ENCODE measurements around the gene PLPP4. TPM values are rescaled to one million over a fixed set of nuclear protein-coding genes. Genes with fewer than 3 reads are reported as not detected.

PLPP4 gene
- total RNA-seq (not detected), polyA plus RNA-seq (not detected)

GRCh38 chr10:120456626-120457430 lies at the start of gene PLPP4:
Gene PLPP4 (plus strand): TSS chr10:120457227. CDS start chr10:120457306, 79 bp downstream.
- H3K4me3 Mint-ChIP-seq, result no peak within 1 kb of the TSS
- no peaks in the 10 kb centered on the region for H3K36me3 ChIP-seq (ENCODE audit: control insufficient read depth, insufficient read depth, low read length)
- no peak within 1 kb of the TSS for H3K27ac ChIP-seq (ENCODE audit: insufficient read depth, low read length, poor library complexity, severe bottlenecking)
- peaks cover 0 to 6% (median 0%) of the 10 kb centered on the region in 7 donors for H3K9me3 Mint-ChIP-seq
- H3K4me1 Mint-ChIP-seq, result no peaks in the 10 kb centered on the region
- H3K4me1 ChIP-seq (ENCODE audit: control insufficient read depth, insufficient read depth, low read length, poor library complexity, severe bottlenecking), result no peaks in the 10 kb centered on the region
- no peak within 1 kb of the TSS for H3K4me3 ChIP-seq (ENCODE audit: low read depth, low read length)
- no peaks in the 10 kb centered on the region for H3K9me3 ChIP-seq (ENCODE audit: control insufficient read depth in 2 of 2, low read length in 2 of 2)
- DNase-seq (no peak), ATAC-seq (ENCODE audit: low read depth in 2 of 2) (no peak)
- peaks cover 14% of the 10 kb centered on the region for H3K27me3 ChIP-seq (ENCODE audit: control insufficient read depth, insufficient read depth, low read length)
- no peaks in the 10 kb centered on the region for H3K36me3 Mint-ChIP-seq
- peaks cover 40% of the 10 kb centered on the region for H3K27me3 Mint-ChIP-seq
- no peak within 1 kb of the TSS for H3K27ac Mint-ChIP-seq

- Mint-ChIP-seq H3K36me3 (no peaks in the 10 kb centered on the region), H3K4me1 (no peaks in the 10 kb centered on the region), H3K4me3 (no peak overlapping the region), H3K9me3 (peaks cover 0 to 5% (median 0%) of the 10 kb centered on the region in 7 donors), H3K27ac (peak overlapping the region in 1 of 3 donors; percentile 17), H3K27me3 (no peaks in the 10 kb centered on the region)
- Histone ChIP-seq H3K27me3 (ENCODE audit: control insufficient read depth, insufficient read depth, low read length) (no peaks in the 10 kb centered on the region), H3K36me3 (ENCODE audit: control insufficient read depth, insufficient read depth, low read length) (no peaks in the 10 kb centered on the region), H3K4me1 (ENCODE audit: control insufficient read depth, insufficient read depth, low read length, poor library complexity, severe bottlenecking) (no peaks in the 10 kb centered on the region), H3K9me3 (ENCODE audit: control insufficient read depth in 2 of 2, low read length in 2 of 2) (no peaks in the 10 kb centered on the region), H3K4me3 (ENCODE audit: low read depth, low read length) (no peak overlapping the region), H3K27ac (ENCODE audit: insufficient read depth, low read length, poor library complexity, severe bottlenecking) (no peak overlapping the region)
- ATAC-seq (ENCODE audit: low read depth in 2 of 2), result no peak
- no peak for DNase-seq
Observed at GRCh38 chr10:120409816-120410215, 47.2 kb upstream of the PLPP4 start.

DNA sequence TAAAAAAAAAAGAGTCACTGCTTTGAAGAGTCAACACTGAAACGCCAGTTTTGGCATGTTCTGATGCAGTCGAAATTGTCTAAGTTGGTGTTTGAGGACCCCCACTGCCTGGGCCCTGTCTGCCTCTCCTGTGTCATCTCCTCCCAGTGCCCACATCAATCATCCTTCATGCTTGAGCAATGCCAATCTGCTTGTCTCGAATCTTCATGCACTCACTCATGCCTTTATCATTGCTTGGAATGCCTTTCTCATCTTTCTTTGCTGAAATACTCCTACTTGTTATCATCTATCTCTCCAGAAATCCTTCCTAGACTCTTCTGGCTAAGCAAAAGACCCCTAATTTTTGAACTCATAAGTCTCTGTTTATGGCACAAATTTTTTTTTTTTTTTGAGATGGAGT lies 42.1 kb upstream of the PLPP4 start:
- Histone ChIP-seq H3K4me1 (ENCODE audit: control insufficient read depth, insufficient read depth, low read length, poor library complexity, severe bottlenecking) (no peaks in the 10 kb centered on the region), H3K27me3 (ENCODE audit: control insufficient read depth, insufficient read depth, low read length) (no peaks in the 10 kb centered on the region), H3K4me3 (ENCODE audit: low read depth, low read length) (no peak overlapping the region), H3K36me3 (ENCODE audit: control insufficient read depth, insufficient read depth, low read length) (no peaks in the 10 kb centered on the region), H3K27ac (ENCODE audit: insufficient read depth, low read length, poor library complexity, severe bottlenecking) (no peak overlapping the region), H3K9me3 (ENCODE audit: control insufficient read depth in 2 of 2, low read length in 2 of 2) (no peaks in the 10 kb centered on the region)
- Mint-ChIP-seq H3K9me3 (peaks cover 0 to 7% (median 2%) of the 10 kb centered on the region in 7 donors), H3K36me3 (no peaks in the 10 kb centered on the region), H3K4me1 (no peaks in the 10 kb centered on the region), H3K27ac (no peak overlapping the region), H3K27me3 (peaks cover 5% of the 10 kb centered on the region), H3K4me3 (no peak overlapping the region)
- DNase-seq, result no peak
- ATAC-seq (ENCODE audit: low read depth in 2 of 2), result no peak

DNA sequence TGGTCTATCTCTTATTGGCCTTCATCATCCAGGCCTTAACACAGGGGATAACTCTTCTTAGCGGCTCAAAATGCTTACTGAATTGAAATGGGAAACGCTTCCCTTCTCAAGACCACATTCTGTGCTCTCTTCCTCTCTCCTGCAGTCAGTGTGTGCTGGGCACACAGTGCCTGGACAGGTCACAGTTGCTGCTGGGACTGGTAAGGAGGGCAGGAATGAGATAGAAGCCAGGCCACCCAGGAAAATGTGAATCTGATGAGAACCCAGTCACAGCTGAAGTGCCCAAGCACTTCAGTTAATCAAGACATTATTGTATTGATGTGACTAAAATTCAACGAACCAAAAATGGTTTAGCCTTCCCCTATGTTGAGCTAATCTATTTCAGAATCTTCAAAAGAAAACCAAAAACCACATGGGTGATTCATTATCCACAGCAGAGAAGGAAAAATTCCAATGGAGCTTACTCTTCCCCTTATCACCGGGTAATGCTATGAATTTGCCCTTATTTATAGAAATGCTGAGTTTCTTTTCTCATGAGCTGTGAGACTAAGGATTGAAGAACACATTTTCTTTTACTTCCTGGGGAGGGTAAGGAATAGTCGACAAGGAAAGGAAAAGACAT lies 41.2 kb upstream of the PLPP4 start:
- Mint-ChIP-seq H3K27me3 (peaks cover 5% of the 10 kb centered on the region), H3K36me3 (no peaks in the 10 kb centered on the region), H3K4me3 (no peak overlapping the region), H3K9me3 (peaks cover 0 to 7% (median 2%) of the 10 kb centered on the region in 7 donors), H3K27ac (no peak overlapping the region), H3K4me1 (no peaks in the 10 kb centered on the region)
- no peaks in the 10 kb centered on the region for H3K36me3 ChIP-seq (ENCODE audit: control insufficient read depth, insufficient read depth, low read length)
- H3K27ac ChIP-seq (ENCODE audit: insufficient read depth, low read length, poor library complexity, severe bottlenecking), result no peak overlapping the region
- DNase-seq (no peak), ATAC-seq (ENCODE audit: low read depth in 2 of 2) (no peak)
- H3K9me3 ChIP-seq (ENCODE audit: control insufficient read depth in 2 of 2, low read length in 2 of 2), result no peaks in the 10 kb centered on the region
- no peak overlapping the region for H3K4me3 ChIP-seq (ENCODE audit: low read depth, low read length)
- no peaks in the 10 kb centered on the region for H3K4me1 ChIP-seq (ENCODE audit: control insufficient read depth, insufficient read depth, low read length, poor library complexity, severe bottlenecking)
- no peaks in the 10 kb centered on the region for H3K27me3 ChIP-seq (ENCODE audit: control insufficient read depth, insufficient read depth, low read length)

DNA sequence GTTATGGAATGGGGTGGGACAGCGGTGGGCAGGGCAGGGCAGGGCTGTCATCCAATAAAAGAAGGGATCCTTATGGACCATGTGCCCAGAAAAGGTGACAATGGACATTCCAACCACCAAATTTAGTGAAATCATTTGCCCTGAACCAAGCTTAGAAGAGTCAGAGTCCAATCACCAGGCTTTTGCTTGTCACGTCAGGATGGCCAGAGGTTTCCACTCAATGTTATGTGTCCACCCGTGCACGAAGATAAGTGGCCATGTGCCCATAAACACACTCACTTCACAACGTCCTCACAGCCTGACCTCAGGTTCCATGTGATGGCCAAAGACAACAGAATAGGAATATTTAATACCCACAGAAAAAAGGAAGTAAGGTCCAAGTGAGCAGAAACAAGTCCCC lies 36.6 kb upstream of the PLPP4 start:
- H3K4me3 Mint-ChIP-seq, result no peak overlapping the region
- H3K36me3 ChIP-seq (ENCODE audit: control insufficient read depth, insufficient read depth, low read length), result no peaks in the 10 kb centered on the region
- H3K4me1 ChIP-seq (ENCODE audit: control insufficient read depth, insufficient read depth, low read length, poor library complexity, severe bottlenecking), result no peaks in the 10 kb centered on the region
- no peak overlapping the region for H3K27ac Mint-ChIP-seq
- no peak overlapping the region for H3K27ac ChIP-seq (ENCODE audit: insufficient read depth, low read length, poor library complexity, severe bottlenecking)
- no peaks in the 10 kb centered on the region for H3K9me3 Mint-ChIP-seq
- H3K27me3 ChIP-seq (ENCODE audit: control insufficient read depth, insufficient read depth, low read length), result no peaks in the 10 kb centered on the region
- H3K4me1 Mint-ChIP-seq, result no peaks in the 10 kb centered on the region
- peaks cover 11% of the 10 kb centered on the region for H3K27me3 Mint-ChIP-seq
- DNase-seq, result no peak
- ATAC-seq (ENCODE audit: low read depth in 2 of 2), result no peak
- H3K36me3 Mint-ChIP-seq, result no peaks in the 10 kb centered on the region
- H3K9me3 ChIP-seq (ENCODE audit: control insufficient read depth in 2 of 2, low read length in 2 of 2), result no peaks in the 10 kb centered on the region
- H3K4me3 ChIP-seq (ENCODE audit: low read depth, low read length), result no peak overlapping the region

DNA sequence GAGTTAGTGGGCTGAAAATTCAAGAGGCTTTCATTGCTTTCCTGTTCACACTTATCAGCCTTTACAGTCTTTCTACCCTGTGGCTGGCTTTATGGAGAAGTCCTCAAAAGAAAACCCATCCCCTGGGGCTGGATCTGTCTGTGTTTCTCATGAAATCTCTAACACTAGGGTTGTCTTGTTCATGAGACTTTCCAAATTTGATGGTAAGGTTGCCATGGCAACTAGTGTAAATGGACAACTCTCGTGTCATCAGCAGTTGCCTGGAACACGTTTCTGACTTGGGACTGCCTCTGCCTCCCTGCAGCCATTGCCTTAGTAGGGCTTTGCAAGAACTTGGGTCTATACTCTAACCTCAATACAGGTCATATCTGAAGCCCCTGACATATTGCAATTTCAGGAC lies 35.8 kb upstream of the PLPP4 start:
- H3K4me3 ChIP-seq (ENCODE audit: low read depth, low read length), result no peak overlapping the region
- H3K4me3 Mint-ChIP-seq, result no peak overlapping the region
- H3K4me1 Mint-ChIP-seq, result no peaks in the 10 kb centered on the region
- H3K9me3 Mint-ChIP-seq, result peaks cover 0 to 2% (median 0%) of the 10 kb centered on the region in 7 donors
- DNase-seq (no peak), ATAC-seq (ENCODE audit: low read depth in 2 of 2) (no peak)
- no peaks in the 10 kb centered on the region for H3K9me3 ChIP-seq (ENCODE audit: control insufficient read depth in 2 of 2, low read length in 2 of 2)
- H3K27ac ChIP-seq (ENCODE audit: insufficient read depth, low read length, poor library complexity, severe bottlenecking), result no peak overlapping the region
- no peaks in the 10 kb centered on the region for H3K36me3 ChIP-seq (ENCODE audit: control insufficient read depth, insufficient read depth, low read length)
- H3K4me1 ChIP-seq (ENCODE audit: control insufficient read depth, insufficient read depth, low read length, poor library complexity, severe bottlenecking), result no peaks in the 10 kb centered on the region
- no peak overlapping the region for H3K27ac Mint-ChIP-seq
- peaks cover 11% of the 10 kb centered on the region for H3K27me3 Mint-ChIP-seq
- H3K36me3 Mint-ChIP-seq, result no peaks in the 10 kb centered on the region
- no peaks in the 10 kb centered on the region for H3K27me3 ChIP-seq (ENCODE audit: control insufficient read depth, insufficient read depth, low read length)

GRCh38 chr10:120422457-120422856 lies 34.6 kb upstream of the PLPP4 start:
- no peaks in the 10 kb centered on the region for H3K27me3 ChIP-seq (ENCODE audit: control insufficient read depth, insufficient read depth, low read length)
- H3K36me3 ChIP-seq (ENCODE audit: control insufficient read depth, insufficient read depth, low read length), result no peaks in the 10 kb centered on the region
- Mint-ChIP-seq H3K9me3 (peaks cover 0 to 2% (median 0%) of the 10 kb centered on the region in 7 donors), H3K4me3 (no peak overlapping the region), H3K36me3 (no peaks in the 10 kb centered on the region), H3K27me3 (peaks cover 11% of the 10 kb centered on the region), H3K4me1 (no peaks in the 10 kb centered on the region), H3K27ac (peak overlapping the region in 1 of 3 donors; percentile 81)
- no peak for ATAC-seq (ENCODE audit: low read depth in 2 of 2)
- no peaks in the 10 kb centered on the region for H3K9me3 ChIP-seq (ENCODE audit: control insufficient read depth in 2 of 2, low read length in 2 of 2)
- no peak overlapping the region for H3K27ac ChIP-seq (ENCODE audit: insufficient read depth, low read length, poor library complexity, severe bottlenecking)
- no peak for DNase-seq
- no peak overlapping the region for H3K4me3 ChIP-seq (ENCODE audit: low read depth, low read length)
- no peaks in the 10 kb centered on the region for H3K4me1 ChIP-seq (ENCODE audit: control insufficient read depth, insufficient read depth, low read length, poor library complexity, severe bottlenecking)

Measured in CD4-positive, CD25-positive, alpha-beta regulatory T cell (primary cell).